ENCODE data around the gene TRAPPC3. TPM values are rescaled to one million over a fixed set of nuclear protein-coding genes. Genes with fewer than 3 reads are reported as not detected.

Gene TRAPPC3
- total RNA-seq, 1 donor from 2014 or later = 69.7 TPM

- Mint-ChIP-seq H3K4me3 (ENCODE audit: unreplicated experiment) (peak overlapping the region; percentile 56), H3K27ac (ENCODE audit: unreplicated experiment) (no peak overlapping the region), H3K4me1 (ENCODE audit: low read depth) (peaks cover 38% of the 10 kb centered on the region), H3K36me3 (ENCODE audit: low read depth) (no peaks in the 10 kb centered on the region), H3K9me3 (ENCODE audit: low read depth) (no peaks in the 10 kb centered on the region), H3K27me3 (ENCODE audit: low read depth) (peaks cover 2% of the 10 kb centered on the region)
- TF ChIP-seq CTCF (IDR thresholded peaks at IDR 0.05) = no peak
- DNase-seq (ENCODE audit: low spot score) = no peak
Observed at GRCh38 chr1:36126005-36126716, 23.1 kb downstream of the TRAPPC3 start.

DNA sequence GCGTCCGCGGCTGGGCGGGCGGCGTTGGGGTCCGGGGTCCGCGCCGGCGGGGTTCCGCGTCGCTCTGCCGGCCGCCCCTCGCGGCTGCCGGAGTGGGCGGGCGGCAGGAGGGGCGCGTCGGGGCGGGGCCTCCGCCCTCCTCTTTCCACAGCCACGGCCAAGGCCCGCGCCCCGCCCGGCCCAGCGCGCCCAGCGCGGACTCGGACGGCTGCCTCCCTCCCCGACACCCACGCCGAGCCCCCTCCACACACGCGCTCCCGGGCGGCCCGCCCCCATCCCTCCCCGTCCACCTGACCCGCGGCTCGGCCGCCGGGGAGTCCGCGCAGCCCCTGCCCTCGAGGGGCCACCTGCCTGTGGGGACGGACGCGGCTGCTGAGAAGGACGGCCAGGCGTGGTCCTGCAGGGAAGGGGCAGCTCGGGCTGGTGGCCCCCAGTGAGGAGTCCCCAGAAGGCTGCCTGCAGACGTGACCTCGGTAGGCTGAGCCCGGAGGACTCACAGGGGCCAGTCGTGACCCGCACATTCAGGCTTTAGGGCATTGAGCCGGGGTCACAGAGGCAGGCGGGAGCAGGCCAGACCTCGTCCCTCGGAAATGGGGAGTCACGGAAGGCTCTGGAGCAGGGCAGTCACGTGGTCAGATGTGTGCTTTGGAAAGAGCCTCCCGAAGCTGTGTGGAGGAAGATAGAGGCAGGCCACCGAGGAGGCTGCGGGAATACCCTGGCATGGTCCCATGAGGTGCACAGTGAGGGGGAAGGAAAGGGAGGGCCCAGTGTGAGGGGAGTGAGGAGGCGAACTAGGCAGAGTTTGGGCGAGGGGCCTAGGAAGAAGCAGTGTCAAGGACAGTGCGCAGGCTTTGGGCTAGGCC, 23.9 kb downstream of the TRAPPC3 start, which contains the start of gene COL8A2:
TSS of gene COL8A2 (minus strand) at position 94 of the 863 bp plus-strand sequence. CDS start 24,980 bp downstream, outside the sequence.
- no peak for DNase-seq (ENCODE audit: low spot score)
- peak within 1 kb of the TSS; percentile 69 for H3K4me3 Mint-ChIP-seq (ENCODE audit: unreplicated experiment)
- H3K27me3 Mint-ChIP-seq (ENCODE audit: low read depth) = peaks cover 2% of the 10 kb centered on the region
- no peak for TF ChIP-seq CTCF (IDR thresholded peaks at IDR 0.05)
- H3K27ac Mint-ChIP-seq (ENCODE audit: unreplicated experiment) = peak within 1 kb of the TSS; percentile 45
- H3K9me3 Mint-ChIP-seq (ENCODE audit: low read depth) = no peaks in the 10 kb centered on the region
- H3K4me1 Mint-ChIP-seq (ENCODE audit: low read depth) = peaks cover 38% of the 10 kb centered on the region
- no peaks in the 10 kb centered on the region for H3K36me3 Mint-ChIP-seq (ENCODE audit: low read depth)

GRCh38 chr1:36124404-36125128, 24.7 kb downstream of the TRAPPC3 start:
- no peaks in the 10 kb centered on the region for H3K36me3 Mint-ChIP-seq (ENCODE audit: low read depth)
- peak overlapping the region; percentile 69 for H3K4me3 Mint-ChIP-seq (ENCODE audit: unreplicated experiment)
- no peak for DNase-seq (ENCODE audit: low spot score)
- TF ChIP-seq CTCF (IDR thresholded peaks at IDR 0.05) = no peak
- H3K27me3 Mint-ChIP-seq (ENCODE audit: low read depth) = peaks cover 2% of the 10 kb centered on the region
- no peaks in the 10 kb centered on the region for H3K9me3 Mint-ChIP-seq (ENCODE audit: low read depth)
- peaks cover 45% of the 10 kb centered on the region for H3K4me1 Mint-ChIP-seq (ENCODE audit: low read depth)
- H3K27ac Mint-ChIP-seq (ENCODE audit: unreplicated experiment) = no peak overlapping the region

DNA sequence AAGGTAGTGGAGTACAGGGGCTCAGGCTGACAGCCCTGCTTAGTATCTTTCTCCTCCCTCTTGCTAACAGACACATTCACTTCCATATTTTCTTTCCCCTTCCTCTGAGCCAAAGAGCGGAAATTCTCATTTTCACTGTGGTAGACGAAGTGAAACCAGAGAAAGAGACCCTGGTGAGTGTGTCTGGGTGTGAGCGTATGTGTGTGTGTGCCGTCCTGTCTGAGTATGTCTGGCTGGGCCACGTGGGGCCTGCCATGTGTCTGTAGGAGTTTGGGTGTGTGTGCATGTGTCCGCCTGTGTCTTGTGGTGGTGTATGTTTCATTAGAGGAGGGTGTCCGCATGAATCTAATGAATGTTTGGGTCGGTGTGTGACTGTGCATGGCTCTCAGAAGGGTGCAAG, 25.9 kb downstream of the TRAPPC3 start:
- DNase-seq (ENCODE audit: low spot score) = no peak
- Mint-ChIP-seq H3K36me3 (ENCODE audit: low read depth) (no peaks in the 10 kb centered on the region), H3K9me3 (ENCODE audit: low read depth) (no peaks in the 10 kb centered on the region), H3K4me1 (ENCODE audit: low read depth) (peaks cover 51% of the 10 kb centered on the region), H3K27me3 (ENCODE audit: low read depth) (peaks cover 2% of the 10 kb centered on the region), H3K27ac (ENCODE audit: unreplicated experiment) (peak overlapping the region; percentile 46), H3K4me3 (ENCODE audit: unreplicated experiment) (peak overlapping the region; percentile 4)
- TF ChIP-seq CTCF (IDR thresholded peaks at IDR 0.05) = no peak

All from chondrocyte (in vitro differentiated cells).